ENCODE measurements around the gene MOB1B.

GRCh38 chr4:70946939-70947338 is 44.8 kb downstream of the MOB1B start:
- TF ChIP-seq POU6F1 (CRISPR knock-in tag; IDR thresholded peaks at IDR 0.05; ENCODE audit: borderline replicate concordance, low read depth) (no peak), CSRNP3 (CRISPR knock-in tag; IDR thresholded peaks at IDR 0.05) (no peak), CREB5 (CRISPR knock-in tag; IDR thresholded peaks at IDR 0.05; ENCODE audit: low read depth) (no peak), GLIS3 (CRISPR knock-in tag; IDR thresholded peaks at IDR 0.05) (no peak), RARB (CRISPR knock-in tag; IDR thresholded peaks at IDR 0.05) (no peak), PPARA (CRISPR knock-in tag; IDR thresholded peaks at IDR 0.05; ENCODE audit: borderline replicate concordance) (no peak), ZFP30 (CRISPR knock-in tag; IDR thresholded peaks at IDR 0.05) (no peak), PATZ1 (CRISPR knock-in tag; IDR thresholded peaks at IDR 0.05; ENCODE audit: borderline replicate concordance) (no peak), ARNTL (CRISPR knock-in tag; IDR thresholded peaks at IDR 0.05; ENCODE audit: borderline replicate concordance, low read depth) (no peak), TCF4 (CRISPR knock-in tag; IDR thresholded peaks at IDR 0.05; ENCODE audit: borderline replicate concordance) (no peak), ISL1 (CRISPR knock-in tag; IDR thresholded peaks at IDR 0.05) (no peak), ZNF565 (CRISPR knock-in tag; conservative IDR thresholded peaks at IDR 0.05; ENCODE audit: low read depth) (no peak), ZNF70 (CRISPR knock-in tag; IDR thresholded peaks at IDR 0.05) (no peak)

All from SK-N-SH treated with all-trans-retinoic acid at 6 μM for 48 hours (cell line).